Measurements from ENCODE around the gene TROAP.
"Not testable (repeated sequence)": the region's sequence is repeated elsewhere in the genome, so short reads cannot be mapped to it uniquely, and the experiment has no call there.

The TROAP gene

DNA sequence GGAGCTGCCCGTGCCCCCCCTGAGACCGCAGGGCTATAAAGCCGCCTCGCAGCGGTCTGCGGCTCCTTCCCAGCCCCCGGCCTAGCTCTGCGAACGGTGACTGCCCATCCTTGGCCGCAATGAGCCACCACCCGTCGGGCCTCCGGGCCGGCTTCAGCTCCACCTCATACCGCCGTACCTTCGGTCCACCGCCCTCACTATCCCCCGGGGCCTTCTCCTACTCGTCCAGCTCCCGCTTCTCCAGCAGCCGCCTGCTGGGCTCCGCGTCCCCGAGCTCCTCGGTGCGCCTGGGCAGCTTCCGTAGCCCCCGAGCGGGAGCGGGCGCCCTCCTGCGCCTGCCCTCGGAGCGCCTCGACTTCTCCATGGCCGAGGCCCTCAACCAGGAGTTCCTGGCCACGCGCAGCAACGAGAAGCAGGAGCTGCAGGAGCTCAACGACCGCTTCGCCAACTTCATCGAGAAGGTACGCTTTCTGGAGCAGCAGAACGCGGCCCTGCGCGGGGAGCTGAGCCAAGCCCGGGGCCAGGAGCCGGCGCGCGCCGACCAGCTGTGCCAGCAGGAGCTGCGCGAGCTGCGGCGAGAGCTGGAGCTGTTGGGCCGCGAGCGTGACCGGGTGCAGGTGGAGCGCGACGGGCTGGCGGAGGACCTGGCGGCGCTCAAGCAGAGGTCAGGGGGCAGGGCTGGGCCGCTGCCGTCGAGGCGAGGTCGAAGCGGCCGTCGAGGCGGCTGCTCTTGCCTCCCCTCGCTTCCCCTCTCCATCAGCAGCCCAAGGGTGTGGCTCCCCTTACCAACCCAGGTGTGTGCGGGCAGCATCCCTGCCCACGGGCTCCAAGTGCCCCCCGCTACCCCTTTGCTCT is 27.7 kb upstream of the TROAP start, which contains the start of gene PRPH:
Gene PRPH (plus strand): TSS at position 66 of the 855 bp plus-strand sequence. CDS start 54 bp downstream, at position 120.
- no peak for DNase-seq (ENCODE audit: low read depth in 2 of 2)

DNA sequence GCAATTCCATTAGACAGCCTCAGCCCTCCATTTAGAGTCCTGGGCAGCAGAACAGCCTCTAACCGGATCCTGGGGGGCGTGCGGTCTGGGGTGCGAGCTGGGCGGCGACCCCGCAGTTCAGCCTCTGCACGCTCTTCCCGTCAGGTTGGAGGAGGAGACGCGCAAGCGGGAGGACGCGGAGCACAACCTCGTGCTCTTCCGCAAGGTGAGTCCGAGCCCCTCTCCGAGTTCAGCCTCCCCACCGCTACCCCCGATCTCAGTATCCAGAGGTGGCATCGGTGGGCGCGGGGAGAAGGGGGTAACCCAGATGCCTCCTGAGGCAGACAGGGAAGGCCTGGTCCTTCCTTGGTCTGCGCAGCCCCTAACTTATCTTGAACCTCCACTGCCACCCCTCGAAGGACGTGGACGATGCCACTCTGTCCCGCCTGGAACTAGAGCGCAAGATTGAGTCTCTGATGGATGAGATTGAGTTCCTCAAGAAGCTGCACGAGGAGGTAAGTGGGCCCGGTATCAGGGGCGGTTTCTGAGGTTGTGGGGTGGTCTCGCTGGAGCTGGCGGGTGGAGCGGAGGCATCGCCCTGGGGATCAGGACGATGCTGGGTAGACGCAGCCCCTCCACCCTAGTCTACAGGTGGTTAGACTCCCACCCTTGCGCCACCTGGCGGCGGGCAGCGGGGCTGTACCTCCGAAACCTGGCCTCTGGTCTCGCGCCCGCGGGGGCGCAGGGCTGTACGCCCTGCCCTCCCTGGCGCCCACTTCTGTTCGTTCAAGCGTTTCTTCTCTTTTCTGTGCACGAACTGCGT is 26.8 kb upstream of the TROAP start:
- DNase-seq (ENCODE audit: low read depth in 2 of 2), result no peak

DNA sequence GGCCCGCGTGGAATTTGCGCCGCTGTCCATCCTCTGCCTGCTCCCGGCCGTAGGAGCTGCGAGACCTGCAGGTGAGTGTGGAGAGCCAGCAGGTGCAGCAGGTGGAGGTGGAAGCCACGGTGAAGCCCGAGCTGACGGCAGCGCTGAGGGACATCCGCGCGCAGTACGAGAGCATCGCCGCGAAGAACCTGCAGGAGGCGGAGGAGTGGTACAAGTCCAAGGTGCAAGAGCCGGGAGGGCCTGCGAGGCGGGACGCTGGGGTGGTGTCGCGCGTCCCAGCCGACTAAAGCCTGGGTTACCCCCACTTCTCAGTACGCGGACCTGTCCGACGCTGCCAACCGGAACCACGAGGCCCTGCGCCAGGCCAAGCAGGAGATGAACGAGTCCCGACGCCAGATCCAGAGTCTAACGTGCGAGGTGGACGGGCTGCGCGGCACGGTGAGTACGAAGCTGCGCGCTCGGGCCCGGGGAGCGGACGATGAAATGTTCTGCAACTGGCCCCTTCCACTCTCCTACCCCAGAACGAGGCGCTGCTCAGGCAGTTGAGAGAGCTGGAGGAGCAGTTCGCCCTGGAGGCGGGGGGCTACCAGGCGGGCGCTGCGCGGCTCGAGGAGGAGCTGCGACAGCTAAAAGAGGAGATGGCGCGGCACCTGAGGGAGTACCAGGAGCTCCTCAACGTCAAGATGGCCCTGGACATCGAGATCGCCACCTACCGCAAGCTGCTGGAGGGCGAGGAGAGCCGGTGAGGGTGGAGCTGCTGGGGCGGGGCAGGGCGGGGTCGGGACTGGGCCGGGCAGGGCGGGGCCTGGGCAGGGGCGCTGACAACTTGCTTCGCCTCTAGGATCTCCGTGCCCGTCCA is 26.0 kb upstream of the TROAP start:
- no peak for DNase-seq (ENCODE audit: low read depth in 2 of 2)

DNA sequence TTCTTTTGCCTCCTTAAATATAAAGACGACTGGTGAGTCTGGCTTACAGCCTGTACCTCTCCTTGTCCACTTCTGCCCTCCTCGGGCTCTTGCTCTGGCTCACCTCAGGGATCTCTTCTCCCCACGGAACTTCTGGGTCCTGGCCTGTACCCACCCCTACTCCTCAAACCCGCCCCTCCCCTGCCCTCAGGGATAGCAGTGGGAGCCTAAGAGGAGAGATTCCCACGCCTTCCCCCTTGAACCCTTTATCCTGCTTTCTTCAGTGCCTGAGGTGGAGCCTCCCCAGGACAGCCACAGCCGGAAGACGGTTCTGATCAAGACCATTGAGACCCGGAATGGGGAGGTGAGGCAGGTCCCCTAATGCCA is 25.4 kb upstream of the TROAP start:
- DNase-seq (ENCODE audit: low read depth in 2 of 2), result no peak

DNA sequence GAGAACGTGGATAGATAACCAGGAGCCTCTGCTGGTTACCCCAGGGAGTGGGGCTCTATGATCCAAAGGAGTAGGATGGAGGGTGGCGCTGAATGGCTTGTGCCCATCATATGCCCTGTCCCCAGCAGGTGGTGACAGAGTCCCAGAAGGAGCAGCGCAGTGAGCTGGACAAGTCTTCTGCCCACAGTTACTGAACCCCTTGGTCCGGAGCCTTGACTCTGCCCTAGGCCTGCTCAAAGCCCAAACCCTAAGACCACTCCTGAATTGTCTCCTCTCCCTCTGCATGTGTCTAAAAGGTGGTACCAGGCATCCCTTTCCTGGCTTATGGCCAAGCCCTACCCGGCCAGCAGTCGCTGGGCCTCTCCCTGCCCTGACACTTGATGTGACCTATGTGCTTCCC is 24.9 kb upstream of the TROAP start:
- DNase-seq (ENCODE audit: low read depth in 2 of 2), result no peak

DNA sequence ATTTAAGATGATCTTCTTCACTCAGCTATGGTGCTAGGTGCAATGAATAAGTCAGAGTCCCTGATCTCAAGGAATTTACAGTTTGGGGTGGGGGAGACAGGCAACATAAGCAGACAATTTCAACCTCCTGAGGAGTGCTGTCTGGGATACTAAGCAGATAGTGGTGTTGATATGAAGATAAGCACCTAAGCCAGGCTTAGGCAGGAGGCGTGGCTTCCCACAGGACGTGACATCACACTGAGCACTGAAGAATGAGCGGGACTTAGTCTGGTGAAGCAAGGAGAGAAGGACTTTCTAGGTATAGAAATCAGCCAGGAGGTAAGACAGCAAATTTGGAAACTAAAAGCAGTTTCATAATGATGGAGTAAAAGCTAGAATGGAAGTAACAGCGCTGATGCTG is 21.3 kb upstream of the TROAP start:
- no peak for DNase-seq (ENCODE audit: low read depth in 2 of 2)

DNA sequence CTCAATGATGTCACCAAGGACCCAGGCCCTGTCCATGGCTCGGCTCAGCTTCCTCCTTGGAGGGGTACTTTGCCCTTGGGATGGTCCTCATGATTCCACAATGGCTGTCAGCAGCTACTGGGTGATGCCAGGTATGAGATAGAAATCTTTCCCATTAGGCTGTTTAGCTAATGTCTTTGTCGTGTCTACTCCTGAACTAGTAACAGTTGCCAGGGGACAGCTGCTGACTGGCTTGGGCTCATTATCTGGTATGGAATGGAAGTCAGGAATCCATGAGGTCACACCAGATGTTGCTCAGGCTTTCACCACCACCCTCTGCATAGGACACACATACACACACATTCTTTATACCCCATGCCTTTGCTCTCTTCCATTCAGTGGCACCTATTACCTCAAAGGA is 18.9 kb upstream of the TROAP start:
- DNase-seq (ENCODE audit: low read depth in 2 of 2), result no peak

DNA sequence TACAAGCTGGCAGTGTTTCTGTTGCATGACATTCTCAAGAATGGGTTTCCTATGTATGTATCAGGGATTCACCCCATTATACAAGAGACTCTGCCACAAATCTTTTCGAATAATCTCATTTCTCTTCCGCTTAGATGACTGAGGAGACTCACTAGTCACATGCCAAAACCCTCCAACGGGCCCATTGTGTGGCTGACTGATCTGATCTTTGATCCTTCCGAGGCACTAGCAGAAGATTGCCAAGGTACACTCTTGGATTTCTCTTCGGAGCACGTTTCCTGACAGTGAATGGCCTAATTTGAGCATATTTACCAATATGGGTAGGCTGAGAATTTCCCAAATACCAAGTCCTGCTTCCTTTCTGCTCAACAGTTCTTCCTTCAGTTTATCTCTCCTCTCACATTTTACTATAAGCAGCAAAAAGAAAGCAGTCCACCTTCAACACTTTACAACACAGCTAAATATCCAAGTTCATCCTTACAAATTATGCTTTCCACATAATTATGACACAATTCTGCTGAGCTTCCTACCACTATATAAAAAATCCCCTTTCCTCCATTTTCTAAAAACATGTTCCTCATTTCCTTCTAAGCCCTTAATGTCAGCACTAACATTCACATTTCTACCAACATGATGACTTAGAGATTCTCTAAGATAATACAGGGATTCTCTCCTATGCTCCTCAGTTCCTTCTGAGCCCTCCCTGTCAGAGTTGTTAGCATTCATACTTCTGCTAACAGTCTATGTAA is 17.1 kb upstream of the TROAP start:
- DNase-seq (ENCODE audit: low read depth in 2 of 2), result no peak

DNA sequence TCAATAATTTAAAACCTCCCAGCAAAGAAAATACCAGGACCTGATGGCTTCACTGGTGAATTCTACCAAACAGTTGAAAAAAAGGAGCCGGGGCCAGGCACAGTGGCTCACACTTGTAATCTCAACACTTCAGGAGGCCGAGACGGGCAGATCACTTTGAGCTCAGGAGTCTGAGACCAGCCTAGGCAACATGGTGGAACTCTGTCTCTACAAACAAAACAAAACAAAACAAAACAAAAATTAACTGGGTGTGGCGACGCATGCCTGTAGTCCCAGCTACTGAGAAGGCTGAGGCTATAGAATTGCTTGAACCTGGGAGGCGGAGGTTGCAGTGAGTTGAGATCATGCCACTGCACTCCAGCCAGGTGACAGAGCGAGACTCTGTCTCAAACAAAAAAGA is 13.7 kb upstream of the TROAP start:
- DNase-seq (ENCODE audit: low read depth in 2 of 2), result no peak

DNA sequence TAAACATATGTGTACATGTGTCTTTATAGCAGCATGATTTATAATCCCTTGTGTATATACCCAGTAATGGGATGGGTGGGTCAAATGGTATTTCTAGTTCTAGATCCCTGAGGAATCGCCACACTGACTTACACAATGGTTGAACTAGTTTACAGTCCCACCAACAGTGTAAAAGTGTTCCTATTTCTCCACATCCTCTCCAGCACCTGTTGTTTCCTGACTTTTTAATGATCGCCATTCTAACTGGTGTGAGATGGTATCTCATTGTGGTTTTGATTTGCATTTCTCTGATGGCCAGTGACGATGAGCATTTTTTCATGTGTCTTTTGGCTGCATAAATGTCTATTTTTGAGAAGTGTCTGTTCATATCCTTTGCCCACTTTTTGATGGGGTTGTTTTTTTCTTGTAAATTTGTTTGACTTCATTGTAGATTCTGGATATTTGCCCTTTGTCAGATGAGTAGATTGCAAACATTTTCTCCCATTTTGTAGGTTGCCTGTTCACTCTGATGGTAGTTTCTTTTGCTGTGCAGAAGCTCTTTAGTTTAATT is 12.5 kb upstream of the TROAP start:
- not testable (repeated sequence) for DNase-seq (ENCODE audit: low read depth in 2 of 2)

DNA sequence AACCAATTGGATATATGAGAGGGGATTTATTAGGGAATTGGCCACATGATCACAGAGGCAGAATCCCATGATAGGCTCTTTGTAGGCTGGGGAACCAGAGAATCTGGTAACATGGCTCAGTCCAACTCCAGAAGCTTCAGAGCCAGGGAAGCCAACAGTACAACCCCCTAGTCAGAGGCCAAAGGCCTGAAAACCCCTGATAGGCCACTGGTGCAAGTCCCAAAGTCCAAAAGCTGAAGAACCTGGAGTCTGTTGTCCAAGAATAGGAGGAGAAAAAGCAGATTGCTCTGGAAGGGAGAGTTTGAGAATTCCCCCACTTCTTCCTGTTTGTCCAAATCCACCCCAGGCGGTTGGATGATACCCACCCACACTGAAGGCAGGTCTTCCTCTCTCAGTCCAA is 8.2 kb upstream of the TROAP start:
- DNase-seq (ENCODE audit: low read depth in 2 of 2), result no peak

DNA sequence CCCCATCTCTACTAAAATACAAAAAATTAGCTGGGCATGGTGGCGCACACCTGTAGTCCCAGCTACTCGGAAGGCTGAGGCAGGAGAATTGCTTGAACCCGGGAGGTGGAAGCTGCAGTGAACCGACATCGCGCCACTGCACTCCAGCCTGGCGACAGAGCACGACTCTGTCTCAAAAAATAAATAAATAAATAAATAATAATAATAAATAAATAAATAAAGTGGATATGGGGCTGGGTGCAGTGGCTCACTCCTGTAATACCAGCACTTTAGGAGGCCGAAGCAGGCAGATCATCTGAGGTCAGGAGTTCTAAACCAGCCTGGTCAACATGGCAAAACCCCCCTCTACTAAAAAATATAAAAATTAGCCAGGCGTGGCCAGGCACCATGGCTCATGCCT is 5.9 kb upstream of the TROAP start:
- DNase-seq (ENCODE audit: low read depth in 2 of 2), result not testable (repeated sequence)

DNA sequence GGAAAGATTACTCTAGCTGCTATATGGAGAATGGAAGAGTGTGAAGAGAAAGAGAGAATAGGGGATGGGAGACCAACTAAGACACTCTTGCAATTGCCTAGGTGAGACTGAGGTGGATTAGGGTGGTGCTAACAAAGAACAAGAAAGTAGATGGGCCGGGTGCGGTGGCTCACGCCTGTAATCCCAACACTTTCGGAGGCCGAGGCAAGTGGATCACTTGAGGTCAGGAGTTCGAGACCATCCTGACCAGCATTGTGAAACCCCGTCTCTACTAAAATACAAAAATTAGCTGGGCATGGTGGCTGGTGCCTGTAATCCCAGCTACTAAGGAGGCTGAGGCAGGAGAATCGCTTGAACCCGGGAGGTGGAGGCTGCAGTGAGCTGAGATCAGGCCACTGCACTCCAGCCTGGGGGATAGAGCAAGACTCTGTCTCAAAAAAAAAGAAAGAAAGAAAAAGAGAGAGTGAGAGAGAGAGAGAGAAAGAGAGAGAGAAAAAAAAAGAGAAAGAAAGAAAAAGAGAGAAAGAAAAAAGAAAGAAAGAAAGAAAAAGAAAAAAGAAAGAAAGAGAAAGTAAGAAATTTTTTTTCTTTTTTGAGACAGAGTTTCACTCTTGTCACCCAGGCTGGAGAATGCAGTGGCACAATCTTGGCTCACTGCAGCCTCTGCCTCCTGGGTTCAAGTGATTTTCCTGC is 2.5 kb upstream of the TROAP start:
- DNase-seq (ENCODE audit: low read depth in 2 of 2), result not testable (repeated sequence)

DNA sequence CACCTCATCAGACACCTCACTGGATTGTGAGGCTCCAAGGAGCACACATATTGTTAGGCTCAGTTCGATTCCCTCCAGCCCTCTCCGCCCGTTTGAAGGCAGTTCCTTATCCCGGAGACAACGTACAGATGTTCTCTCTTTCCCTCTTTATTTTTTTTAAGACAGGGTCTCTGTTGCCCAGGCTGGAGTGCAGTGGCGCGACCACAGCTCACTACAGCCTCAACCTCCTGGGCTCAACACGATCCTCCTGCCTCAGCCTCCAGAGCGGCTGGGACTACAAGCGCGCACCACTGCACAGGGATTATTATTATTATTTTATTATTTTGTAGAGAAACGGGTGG is 718 bp upstream of the TROAP start:
- DNase-seq (ENCODE audit: low read depth in 2 of 2), result no peak

DNA sequence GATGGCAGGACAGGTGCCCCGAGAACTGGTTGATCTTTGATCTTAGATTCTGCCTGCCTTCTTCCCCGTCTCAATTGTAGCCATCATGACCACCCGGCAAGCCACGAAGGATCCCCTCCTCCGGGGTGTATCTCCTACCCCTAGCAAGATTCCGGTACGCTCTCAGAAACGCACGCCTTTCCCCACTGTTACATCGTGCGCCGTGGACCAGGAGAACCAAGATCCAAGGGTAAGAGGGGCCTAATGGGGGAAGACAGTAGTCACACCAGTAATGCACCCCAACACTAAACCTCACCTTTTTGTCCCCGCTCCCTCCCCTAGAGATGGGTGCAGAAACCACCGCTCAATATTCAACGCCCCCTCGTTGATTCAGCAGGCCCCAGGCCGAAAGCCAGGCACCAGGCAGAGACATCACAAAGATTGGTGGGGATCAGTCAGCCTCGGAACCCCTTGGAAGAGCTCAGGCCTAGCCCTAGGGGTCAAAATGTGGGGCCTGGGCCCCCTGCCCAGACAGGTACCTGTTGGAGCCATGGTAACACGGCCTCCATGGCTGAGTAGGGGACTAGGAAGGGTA is 556 bp downstream of the TROAP start:
- DNase-seq (ENCODE audit: low read depth in 2 of 2), result no peak

DNA sequence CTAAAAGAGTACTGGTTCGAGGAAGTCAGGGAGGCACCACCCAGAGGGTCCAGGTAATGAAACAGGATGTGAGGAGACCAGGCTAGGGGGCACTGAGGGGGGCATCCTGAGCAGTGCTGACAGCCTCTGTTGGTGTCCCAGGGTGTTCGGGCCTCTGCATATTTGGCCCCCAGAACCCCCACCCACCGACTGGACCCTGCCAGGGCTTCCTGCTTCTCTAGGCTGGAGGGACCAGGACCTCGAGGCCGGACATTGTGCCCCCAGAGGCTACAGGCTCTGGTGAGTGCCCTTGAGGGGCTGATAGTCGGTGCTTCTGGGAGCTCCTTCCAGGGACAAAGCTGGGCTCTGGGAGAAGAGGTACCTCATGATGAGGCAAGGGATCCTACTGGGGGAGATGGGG is 2.6 kb downstream of the TROAP start:
- DNase-seq (ENCODE audit: low read depth in 2 of 2), result no peak

DNA sequence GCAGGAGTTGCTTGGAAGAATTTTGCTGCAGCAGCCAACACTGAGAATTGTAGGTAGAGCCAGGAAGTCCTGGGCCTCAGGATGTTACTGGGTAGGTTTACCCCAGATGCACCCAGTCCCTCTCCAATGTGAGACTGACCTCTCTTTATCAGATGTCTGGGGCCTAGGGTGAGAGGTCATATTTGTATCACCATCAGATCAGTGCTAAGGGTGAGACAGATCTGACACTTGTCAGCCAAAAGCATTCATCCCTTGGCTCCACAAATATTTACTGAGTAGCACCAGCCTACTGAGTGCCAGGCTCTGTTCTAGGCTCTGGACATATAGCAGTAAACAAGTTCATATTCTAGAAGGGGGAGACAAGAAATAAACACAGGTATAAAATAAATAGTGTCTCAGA is 4.3 kb downstream of the TROAP start:
- DNase-seq (ENCODE audit: low read depth in 2 of 2), result no peak

DNA sequence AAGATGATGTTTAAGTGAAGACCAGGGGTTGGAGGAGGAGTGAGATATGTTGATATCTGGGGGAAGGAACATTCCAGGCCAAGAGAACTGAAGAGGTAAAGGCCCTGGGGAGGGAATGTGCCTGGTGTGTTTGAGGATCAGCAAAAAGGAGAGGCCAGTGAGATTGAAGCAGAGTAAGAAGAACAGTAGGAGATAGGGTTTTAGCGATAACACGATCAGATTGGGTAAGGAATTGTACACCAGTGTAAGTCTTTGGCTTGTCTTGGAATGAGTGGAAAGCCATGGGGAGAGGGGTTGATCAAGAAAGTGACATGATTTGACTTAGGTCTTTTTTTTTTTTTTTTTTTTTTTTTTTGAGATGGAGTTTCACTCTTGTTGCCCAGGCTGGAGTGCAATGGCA is 4.8 kb downstream of the TROAP start:
- DNase-seq (ENCODE audit: low read depth in 2 of 2), result no peak

DNA sequence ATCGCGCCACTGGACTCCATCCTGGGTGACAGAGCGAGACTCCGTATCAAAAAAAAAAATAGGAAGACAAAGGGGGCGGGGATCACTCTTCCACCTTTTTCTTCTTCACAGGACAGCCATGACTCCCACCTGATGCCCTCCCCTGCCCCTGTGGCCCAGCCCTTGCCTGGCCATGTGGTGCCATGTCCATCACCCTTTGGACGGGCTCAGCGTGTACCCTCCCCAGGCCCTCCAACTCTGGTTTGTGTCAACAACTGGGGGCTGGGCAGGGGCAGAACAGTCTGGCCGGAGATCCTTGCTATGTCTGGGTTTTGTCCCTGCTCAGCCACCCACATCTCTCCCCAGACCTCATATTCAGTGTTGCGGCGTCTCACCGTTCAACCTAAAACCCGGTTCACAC is 5.8 kb downstream of the TROAP start:
- no peak for DNase-seq (ENCODE audit: low read depth in 2 of 2)

DNA sequence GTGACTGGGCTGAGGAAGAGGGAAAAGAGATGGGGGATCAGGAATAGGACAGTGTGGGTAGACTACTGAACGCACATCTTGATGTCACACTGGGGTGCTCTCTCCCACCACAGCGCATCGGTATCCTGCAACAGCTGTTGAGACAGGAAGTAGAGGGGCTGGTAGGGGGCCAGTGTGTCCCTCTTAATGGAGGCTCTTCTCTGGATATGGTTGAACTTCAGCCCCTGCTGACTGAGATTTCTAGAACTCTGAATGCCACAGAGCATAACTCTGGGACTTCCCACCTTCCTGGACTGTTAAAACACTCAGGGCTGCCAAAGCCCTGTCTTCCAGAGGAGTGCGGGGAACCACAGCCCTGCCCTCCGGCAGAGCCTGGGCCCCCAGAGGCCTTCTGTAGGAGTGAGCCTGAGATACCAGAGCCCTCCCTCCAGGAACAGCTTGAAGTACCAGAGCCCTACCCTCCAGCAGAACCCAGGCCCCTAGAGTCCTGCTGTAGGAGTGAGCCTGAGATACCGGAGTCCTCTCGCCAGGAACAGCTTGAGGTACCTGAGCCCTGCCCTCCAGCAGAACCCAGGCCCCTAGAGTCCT is 7.1 kb downstream of the TROAP start:
- DNase-seq (ENCODE audit: low read depth in 2 of 2), result no peak

All from fibroblast of skin of left quadriceps (primary cell).